Measurements from ENCODE around the gene NPPA.

DNA sequence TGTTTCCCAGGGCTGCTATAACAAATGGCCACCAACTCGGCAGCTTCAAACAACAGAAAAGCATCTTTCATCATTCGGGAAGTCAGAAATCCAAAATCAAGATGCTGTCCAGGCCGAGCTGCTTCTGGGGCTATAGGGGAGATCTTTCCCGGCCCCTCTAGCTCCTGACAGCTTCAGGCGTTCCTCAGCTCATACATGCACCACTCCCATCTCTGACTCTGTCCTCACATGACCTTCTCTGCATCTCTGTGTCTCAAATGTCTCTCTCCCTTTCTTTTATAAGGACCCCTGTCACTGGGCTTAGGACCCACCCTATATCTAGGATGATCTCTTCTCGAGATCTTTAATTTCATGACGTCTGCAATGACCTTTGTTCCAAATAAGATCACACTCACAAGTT is 25.0 kb upstream of the NPPA start:
- TF ChIP-seq SIN3A (IDR thresholded peaks at IDR 0.05; ENCODE audit: borderline replicate concordance, low read depth, low read length) (no peak), JUND (IDR thresholded peaks at IDR 0.05) (no peak), RCOR1 (IDR thresholded peaks at IDR 0.05; ENCODE audit: low read length) (no peak), CTCF (IDR thresholded peaks at IDR 0.05) (no peak), MXI1 (IDR thresholded peaks at IDR 0.05; ENCODE audit: low read depth, low read length) (no peak), SMC3 (IDR thresholded peaks at IDR 0.05; ENCODE audit: low read depth, low read length) (no peak), TAF1 (IDR thresholded peaks at IDR 0.05; ENCODE audit: borderline replicate concordance, low read depth, low read length) (no peak), MEF2A (IDR thresholded peaks at IDR 0.05; ENCODE audit: borderline replicate concordance, low read depth) (no peak), USF2 (IDR thresholded peaks at IDR 0.05; ENCODE audit: borderline replicate concordance, low read depth, low read length) (no peak), NRF1 (IDR thresholded peaks at IDR 0.05; ENCODE audit: low read depth, low read length) (no peak), TEAD4 (IDR thresholded peaks at IDR 0.05; ENCODE audit: borderline replicate concordance, insufficient read depth) (no peak)
- TF ChIP-seq, protein P1, sequence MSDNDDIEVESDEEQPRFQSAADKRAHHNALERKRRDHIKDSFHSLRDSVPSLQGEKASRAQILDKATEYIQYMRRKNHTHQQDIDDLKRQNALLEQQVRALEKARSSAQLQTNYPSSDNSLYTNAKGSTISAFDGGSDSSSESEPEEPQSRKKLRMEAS (IDR thresholded peaks at IDR 0.05; ENCODE audit: low read depth): no peak
- TF ChIP-seq, protein P2, sequence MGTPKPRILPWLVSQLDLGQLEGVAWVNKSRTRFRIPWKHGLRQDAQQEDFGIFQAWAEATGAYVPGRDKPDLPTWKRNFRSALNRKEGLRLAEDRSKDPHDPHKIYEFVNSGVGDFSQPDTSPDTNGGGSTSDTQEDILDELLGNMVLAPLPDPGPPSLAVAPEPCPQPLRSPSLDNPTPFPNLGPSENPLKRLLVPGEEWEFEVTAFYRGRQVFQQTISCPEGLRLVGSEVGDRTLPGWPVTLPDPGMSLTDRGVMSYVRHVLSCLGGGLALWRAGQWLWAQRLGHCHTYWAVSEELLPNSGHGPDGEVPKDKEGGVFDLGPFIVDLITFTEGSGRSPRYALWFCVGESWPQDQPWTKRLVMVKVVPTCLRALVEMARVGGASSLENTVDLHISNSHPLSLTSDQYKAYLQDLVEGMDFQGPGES (IDR thresholded peaks at IDR 0.05; ENCODE audit: low read depth, low read length): no peak

All from SK-N-SH (cell line).